A172 (cell line): ENCODE measurements around the gene CISH. TPM values are rescaled to one million over a fixed set of nuclear protein-coding genes. Genes with fewer than 3 reads are reported as not detected.

Experiments used
- DNase-seq: peaks from one replicate; pipeline ENCODE4 v3.0.0-alpha.2; 2015; ENCODE audit warnings: low spot score
- total RNA-seq: library from RNA; depleted of rRNA; stranded (reverse); fragments of >200 nt; shearing (Covaris generic); gene quantifications from 2 replicates; pipeline ENCODE4 v1.2.3, GENCODE V29; 2014

The CISH gene
- total RNA-seq, 1 experiment from 2014 or later = 2.3 TPM

- no peak for DNase-seq
These were observed 12.4 kb downstream of the CISH start for GRCh38 chr3:50599115-50599715.

GRCh38 chr3:50594253-50594785 lies 17.3 kb downstream of the CISH start:
- no peak for DNase-seq

GRCh38 chr3:50592568-50592967 lies 19.0 kb downstream of the CISH start:
- DNase-seq = no peak

- DNase-seq = no peak
These were observed 20.3 kb downstream of the CISH start for GRCh38 chr3:50591196-50591741.

GRCh38 chr3:50588759-50589433 lies 22.7 kb downstream of the CISH start:
- DNase-seq = no peak

GRCh38 chr3:50587806-50588758 lies 23.5 kb downstream of the CISH start:
- no peak for DNase-seq

GRCh38 chr3:50587373-50587772 lies 24.2 kb downstream of the CISH start:
- DNase-seq = no peak

GRCh38 chr3:50586763-50587070 lies 24.9 kb downstream of the CISH start:
- DNase-seq = no peak

GRCh38 chr3:50585919-50586762 lies 25.4 kb downstream of the CISH start:
- no peak for DNase-seq

- no peak for DNase-seq
These were observed 27.2 kb downstream of the CISH start for GRCh38 chr3:50584391-50584790.

- no peak for DNase-seq
These were observed 27.7 kb downstream of the CISH start for GRCh38 chr3:50583897-50584296.

GRCh38 chr3:50582083-50582482 lies 29.5 kb downstream of the CISH start:
- DNase-seq = no peak

- no peak for DNase-seq
These were observed 30.1 kb downstream of the CISH start for GRCh38 chr3:50581459-50581842.

GRCh38 chr3:50580683-50581458 lies 30.7 kb downstream of the CISH start:
- DNase-seq = no peak

- DNase-seq = no peak
These were observed 34.2 kb downstream of the CISH start for GRCh38 chr3:50577348-50577747.

GRCh38 chr3:50575372-50575771 lies 36.2 kb downstream of the CISH start:
- DNase-seq = peak; percentile 56

GRCh38 chr3:50574444-50574831 lies 37.1 kb downstream of the CISH start:
- DNase-seq = no peak

GRCh38 chr3:50573566-50574443 lies 37.8 kb downstream of the CISH start:
- no peak for DNase-seq

- DNase-seq = no peak
These were observed 38.7 kb downstream of the CISH start for GRCh38 chr3:50572801-50573371.
